T-helper 2 cell treated with Interferon-gamma antibody and Interleukin-4, amounts not matched to agents 5 μg/mL and 100 μg/mL, for 36 hours (primary cell): ENCODE measurements around the gene ITPR2.
A peak's percentile ranks its signal among the peaks of the same experiment; 100 is the strongest.
"Not testable (repeated sequence)": the region's sequence is repeated elsewhere in the genome, so short reads cannot be mapped to it uniquely, and the experiment has no call there.

ENCODE experiments used
- DNase-seq: peaks from one replicate; pipeline ENCODE4 v3.0.0; 2021; ENCODE audit warnings: low spot score
- H3K27ac Mint-ChIP-seq: one replicate; pipeline ENCODE4 v1.8.0; 2021; ENCODE audit warnings: mild to moderate bottlenecking, mixed read lengths
- H3K27me3 Mint-ChIP-seq: one replicate; pipeline ENCODE4 v1.8.0; 2021; ENCODE audit warnings: low read depth, mixed read lengths
- H3K36me3 Mint-ChIP-seq: one replicate; pipeline ENCODE4 v1.8.0; 2021; ENCODE audit warnings: low read depth, mixed read lengths
- H3K4me1 Mint-ChIP-seq: one replicate; pipeline ENCODE4 v1.8.0; 2021; ENCODE audit warnings: low read depth, mixed read lengths
- H3K4me3 Mint-ChIP-seq: one replicate; pipeline ENCODE4 v1.8.0; 2022; ENCODE audit warnings: mild to moderate bottlenecking, moderate library complexity, mixed read lengths
- H3K9me3 Mint-ChIP-seq: one replicate; pipeline ENCODE4 v1.8.0; 2021; ENCODE audit warnings: mixed read lengths

Gene ITPR2

GRCh38 chr12:26608273-26608672 is 224.7 kb downstream of the ITPR2 start:
- Mint-ChIP-seq H3K27ac (no peak overlapping the region), H3K9me3 (no peaks in the 10 kb centered on the region), H3K4me3 (no peak overlapping the region), H3K4me1 (no peaks in the 10 kb centered on the region), H3K27me3 (no peaks in the 10 kb centered on the region), H3K36me3 (no peaks in the 10 kb centered on the region)
- no peak for DNase-seq

- no peak for DNase-seq
- Mint-ChIP-seq H3K27ac (no peak overlapping the region), H3K4me3 (no peak overlapping the region), H3K4me1 (no peaks in the 10 kb centered on the region), H3K36me3 (peaks cover 1% of the 10 kb centered on the region), H3K9me3 (no peaks in the 10 kb centered on the region), H3K27me3 (no peaks in the 10 kb centered on the region)
Measured at GRCh38 chr12:26606911-26607310, 226.1 kb downstream of the ITPR2 start.

GRCh38 chr12:26604813-26605212 is 228.2 kb downstream of the ITPR2 start:
- not testable (repeated sequence) for H3K27ac Mint-ChIP-seq, DNase-seq, H3K4me3 Mint-ChIP-seq, H3K9me3 Mint-ChIP-seq, H3K4me1 Mint-ChIP-seq, H3K27me3 Mint-ChIP-seq
- H3K36me3 Mint-ChIP-seq = peaks cover 11% of the 10 kb centered on the region

GRCh38 chr12:26599096-26599695 is 233.8 kb downstream of the ITPR2 start:
- H3K36me3 Mint-ChIP-seq = peaks cover 28% of the 10 kb centered on the region
- H3K4me3 Mint-ChIP-seq = no peak overlapping the region
- no peak for DNase-seq
- H3K27ac Mint-ChIP-seq = no peak overlapping the region
- H3K9me3 Mint-ChIP-seq = no peaks in the 10 kb centered on the region
- H3K4me1 Mint-ChIP-seq = no peaks in the 10 kb centered on the region
- H3K27me3 Mint-ChIP-seq = no peaks in the 10 kb centered on the region

- Mint-ChIP-seq H3K27ac (no peak overlapping the region), H3K4me3 (no peak overlapping the region), H3K4me1 (no peaks in the 10 kb centered on the region), H3K36me3 (peaks cover 30% of the 10 kb centered on the region), H3K9me3 (no peaks in the 10 kb centered on the region), H3K27me3 (no peaks in the 10 kb centered on the region)
- no peak for DNase-seq
Measured at GRCh38 chr12:26595806-26596205, 237.2 kb downstream of the ITPR2 start.

- H3K27me3 Mint-ChIP-seq = no peaks in the 10 kb centered on the region
- H3K9me3 Mint-ChIP-seq = no peaks in the 10 kb centered on the region
- H3K4me1 Mint-ChIP-seq = peaks cover 10% of the 10 kb centered on the region
- no peak overlapping the region for H3K27ac Mint-ChIP-seq
- H3K36me3 Mint-ChIP-seq = peaks cover 15% of the 10 kb centered on the region
- no peak overlapping the region for H3K4me3 Mint-ChIP-seq
- no peak for DNase-seq
Measured at GRCh38 chr12:26580619-26581018, 252.4 kb downstream of the ITPR2 start.

GRCh38 chr12:26576266-26576665 is 256.7 kb downstream of the ITPR2 start:
- Mint-ChIP-seq H3K27me3 (no peaks in the 10 kb centered on the region), H3K27ac (peak overlapping the region; percentile 24), H3K9me3 (no peaks in the 10 kb centered on the region), H3K4me3 (peak overlapping the region; percentile 8), H3K4me1 (peaks cover 17% of the 10 kb centered on the region), H3K36me3 (peaks cover 31% of the 10 kb centered on the region)
- no peak for DNase-seq

- no peak overlapping the region for H3K4me3 Mint-ChIP-seq
- H3K4me1 Mint-ChIP-seq = peaks cover 17% of the 10 kb centered on the region
- DNase-seq = no peak
- no peaks in the 10 kb centered on the region for H3K27me3 Mint-ChIP-seq
- H3K27ac Mint-ChIP-seq = no peak overlapping the region
- H3K9me3 Mint-ChIP-seq = no peaks in the 10 kb centered on the region
- H3K36me3 Mint-ChIP-seq = peaks cover 29% of the 10 kb centered on the region
Measured at GRCh38 chr12:26573225-26573909, 259.6 kb downstream of the ITPR2 start.

GRCh38 chr12:26572137-26572536 is 260.9 kb downstream of the ITPR2 start:
- Mint-ChIP-seq H3K4me3 (no peak overlapping the region), H3K27ac (no peak overlapping the region), H3K27me3 (no peaks in the 10 kb centered on the region), H3K9me3 (no peaks in the 10 kb centered on the region), H3K36me3 (peaks cover 26% of the 10 kb centered on the region), H3K4me1 (peaks cover 15% of the 10 kb centered on the region)
- no peak for DNase-seq

- Mint-ChIP-seq H3K9me3 (no peaks in the 10 kb centered on the region), H3K4me3 (no peak overlapping the region), H3K27me3 (no peaks in the 10 kb centered on the region), H3K4me1 (peaks cover 13% of the 10 kb centered on the region), H3K27ac (no peak overlapping the region), H3K36me3 (peaks cover 23% of the 10 kb centered on the region)
- DNase-seq = no peak
Measured at GRCh38 chr12:26571560-26571959, 261.4 kb downstream of the ITPR2 start.

GRCh38 chr12:26567126-26567525 is 265.9 kb downstream of the ITPR2 start:
- Mint-ChIP-seq H3K27ac (no peak overlapping the region), H3K36me3 (peaks cover 5% of the 10 kb centered on the region), H3K4me3 (no peak overlapping the region), H3K9me3 (no peaks in the 10 kb centered on the region), H3K27me3 (peaks cover 3% of the 10 kb centered on the region), H3K4me1 (no peaks in the 10 kb centered on the region)
- DNase-seq = no peak

GRCh38 chr12:26566675-26567074 is 266.3 kb downstream of the ITPR2 start:
- H3K9me3 Mint-ChIP-seq = no peaks in the 10 kb centered on the region
- H3K27me3 Mint-ChIP-seq = peaks cover 3% of the 10 kb centered on the region
- H3K4me1 Mint-ChIP-seq = no peaks in the 10 kb centered on the region
- no peak overlapping the region for H3K4me3 Mint-ChIP-seq
- no peak overlapping the region for H3K27ac Mint-ChIP-seq
- H3K36me3 Mint-ChIP-seq = peaks cover 5% of the 10 kb centered on the region
- DNase-seq = no peak

- DNase-seq = no peak
- peaks cover 3% of the 10 kb centered on the region for H3K27me3 Mint-ChIP-seq
- peaks cover 5% of the 10 kb centered on the region for H3K36me3 Mint-ChIP-seq
- no peak overlapping the region for H3K4me3 Mint-ChIP-seq
- H3K27ac Mint-ChIP-seq = no peak overlapping the region
- no peaks in the 10 kb centered on the region for H3K9me3 Mint-ChIP-seq
- no peaks in the 10 kb centered on the region for H3K4me1 Mint-ChIP-seq
Measured at GRCh38 chr12:26566186-26566585, 266.8 kb downstream of the ITPR2 start.

GRCh38 chr12:26564391-26564790 is 268.6 kb downstream of the ITPR2 start:
- H3K9me3 Mint-ChIP-seq = no peaks in the 10 kb centered on the region
- no peak for DNase-seq
- H3K36me3 Mint-ChIP-seq = peaks cover 3% of the 10 kb centered on the region
- peaks cover 3% of the 10 kb centered on the region for H3K27me3 Mint-ChIP-seq
- H3K27ac Mint-ChIP-seq = no peak overlapping the region
- H3K4me3 Mint-ChIP-seq = no peak overlapping the region
- no peaks in the 10 kb centered on the region for H3K4me1 Mint-ChIP-seq

- Mint-ChIP-seq H3K27ac (no peak overlapping the region), H3K4me3 (no peak overlapping the region), H3K27me3 (peaks cover 3% of the 10 kb centered on the region), H3K9me3 (no peaks in the 10 kb centered on the region), H3K4me1 (no peaks in the 10 kb centered on the region), H3K36me3 (peaks cover 3% of the 10 kb centered on the region)
- DNase-seq = no peak
Measured at GRCh38 chr12:26563552-26563951, 269.4 kb downstream of the ITPR2 start.
